Amygdala (tissue), 56 donors: Measurements from ENCODE around the gene MT2A.

Source experiments
- DNase-seq, 56 donors: peaks; one replicate each; lab custom pipeline; 2025; lab: John Stamatoyannopoulos, UW

Gene MT2A

GRCh38 chr16:56634715-56635440, 26.5 kb downstream of the MT2A start:
- no peak for DNase-seq

DNA sequence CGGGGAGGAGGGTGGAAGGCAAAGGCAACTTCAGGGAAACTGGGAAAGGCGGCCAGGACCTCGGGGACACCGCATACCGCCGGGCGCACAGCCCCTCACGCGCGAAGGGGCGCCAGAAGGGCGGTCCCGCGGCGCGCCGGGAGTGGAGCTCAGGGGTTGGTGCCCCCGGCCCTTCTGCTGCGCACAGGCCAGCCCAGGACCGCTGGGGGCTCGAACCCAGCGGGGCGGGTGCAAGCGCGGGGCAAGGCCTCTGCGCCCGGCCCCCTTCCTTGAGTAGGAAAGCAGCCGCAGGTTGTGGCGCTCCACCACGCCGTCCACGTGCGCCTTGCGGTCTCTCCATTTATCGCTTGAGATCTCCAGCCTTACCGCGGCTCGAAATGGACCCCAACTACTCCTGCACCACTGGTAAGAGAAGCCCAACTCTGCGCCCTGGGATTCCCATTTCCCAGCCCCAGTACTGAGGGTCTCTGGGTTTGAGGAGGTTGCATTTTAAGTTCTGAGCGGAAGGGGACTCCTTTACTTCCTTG, 27.1 kb downstream of the MT2A start:
- no peak for DNase-seq

GRCh38 chr16:56636616-56637413, 28.4 kb downstream of the MT2A start:
- no peak for DNase-seq

- DNase-seq = peak in 27 of 56 donors; percentile 6 to 65 (median 30)
Observed at GRCh38 chr16:56637814-56638750, 29.7 kb downstream of the MT2A start, which contains the start of gene MT1A. Gene MT1A, plus strand, starts transcription at chr16:56638666. Its CDS starts 73 bp downstream, at chr16:56638739.

- no peak for DNase-seq
Observed at GRCh38 chr16:56639045-56639444, 30.7 kb downstream of the MT2A start.

GRCh38 chr16:56640076-56640475, 31.7 kb downstream of the MT2A start:
- DNase-seq = no peak

- DNase-seq = no peak
Observed at GRCh38 chr16:56641166-56641565, 32.8 kb downstream of the MT2A start.

GRCh38 chr16:56643080-56643778, 34.8 kb downstream of the MT2A start:
- DNase-seq = peak in 4 of 56 donors; percentile 20 to 31 (median 24)

DNA sequence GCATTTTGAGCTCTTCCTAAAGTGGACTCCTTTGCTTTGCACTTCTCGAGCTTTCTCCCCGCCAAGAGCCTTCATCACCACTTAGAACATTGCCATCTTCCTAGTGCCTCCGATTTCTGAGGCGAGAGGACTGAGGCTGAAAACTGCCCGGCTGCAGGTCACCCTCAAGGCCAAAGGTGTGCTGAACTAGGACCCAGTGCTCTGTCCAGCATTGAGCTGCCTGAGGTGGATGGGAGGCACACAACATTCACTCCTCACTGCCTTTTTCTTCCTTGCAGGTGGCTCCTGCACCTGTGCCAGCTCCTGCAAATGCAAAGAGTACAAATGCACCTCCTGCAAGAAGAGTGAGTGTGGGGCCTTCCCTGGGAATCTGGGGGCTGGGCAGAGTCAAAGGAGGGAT, 35.4 kb downstream of the MT2A start:
- no peak for DNase-seq

- DNase-seq = no peak
Observed at GRCh38 chr16:56645311-56645710, 36.9 kb downstream of the MT2A start.

- no peak for DNase-seq
Observed at GRCh38 chr16:56645838-56646237, 37.5 kb downstream of the MT2A start.

DNA sequence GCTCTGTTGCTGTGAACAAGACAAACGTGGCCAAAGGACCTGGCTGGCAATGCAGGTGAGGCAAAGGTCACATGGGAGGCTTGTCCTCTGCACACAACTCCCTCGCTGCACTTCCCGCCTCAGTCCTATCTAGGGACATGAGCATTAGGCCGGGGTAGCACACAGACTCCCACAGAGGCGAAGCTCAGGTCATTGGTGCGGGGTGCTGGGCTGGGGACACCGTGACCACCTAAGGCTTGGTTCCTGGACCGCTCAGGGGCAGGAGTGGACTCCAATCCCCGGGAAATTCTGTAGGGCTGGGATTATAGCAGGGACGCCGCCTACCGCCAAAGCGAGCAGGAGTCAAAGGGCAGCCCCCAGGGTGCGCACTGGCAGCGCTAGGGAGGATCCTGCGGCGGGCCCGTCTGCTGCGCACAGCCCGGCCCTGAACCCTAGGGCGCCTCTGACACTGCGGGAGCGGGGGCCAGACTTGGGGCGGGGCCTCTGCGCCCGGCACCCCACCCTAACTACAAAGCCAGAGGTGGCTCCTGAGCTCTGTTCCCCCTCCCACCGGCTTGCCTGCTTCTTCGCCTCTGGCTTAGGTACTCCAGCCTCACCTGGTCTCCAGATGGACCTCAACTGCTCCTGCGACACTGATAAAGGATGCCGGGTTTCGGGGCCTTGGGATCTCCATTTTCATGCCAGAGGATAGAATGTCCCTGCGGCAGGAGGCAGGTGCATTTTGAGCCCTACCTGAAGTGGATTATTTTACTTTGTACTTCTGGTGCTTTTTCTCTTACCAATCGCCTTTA, 39.5 kb downstream of the MT2A start:
- DNase-seq = no peak

- no peak for DNase-seq
Observed at GRCh38 chr16:56649271-56649670, 40.9 kb downstream of the MT2A start.

DNA sequence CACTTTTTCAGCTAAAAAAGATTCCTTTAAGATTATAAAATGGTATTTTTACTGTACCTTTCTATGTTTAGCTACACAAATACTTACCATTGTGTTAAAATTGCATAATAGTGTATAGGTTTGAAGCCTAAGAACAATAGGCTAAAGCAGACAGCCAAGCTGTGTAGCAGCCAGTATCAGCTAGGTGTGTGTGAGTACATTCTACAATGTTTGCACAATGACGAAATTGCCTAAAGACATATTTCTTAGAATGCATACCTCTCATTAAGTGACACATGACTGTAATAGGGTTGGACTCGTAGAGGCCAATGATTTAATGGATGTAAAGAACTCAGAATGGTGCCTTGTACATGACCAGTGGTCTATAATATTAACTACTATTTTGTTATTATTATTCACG, 41.4 kb downstream of the MT2A start:
- no peak for DNase-seq

GRCh38 chr16:56651586-56651985, 43.2 kb downstream of the MT2A start, which contains the start of gene MT1B:
Gene MT1B, plus strand, starts transcription at chr16:56651886. Its CDS starts 68 bp downstream, at chr16:56651954.
- no peak for DNase-seq

DNA sequence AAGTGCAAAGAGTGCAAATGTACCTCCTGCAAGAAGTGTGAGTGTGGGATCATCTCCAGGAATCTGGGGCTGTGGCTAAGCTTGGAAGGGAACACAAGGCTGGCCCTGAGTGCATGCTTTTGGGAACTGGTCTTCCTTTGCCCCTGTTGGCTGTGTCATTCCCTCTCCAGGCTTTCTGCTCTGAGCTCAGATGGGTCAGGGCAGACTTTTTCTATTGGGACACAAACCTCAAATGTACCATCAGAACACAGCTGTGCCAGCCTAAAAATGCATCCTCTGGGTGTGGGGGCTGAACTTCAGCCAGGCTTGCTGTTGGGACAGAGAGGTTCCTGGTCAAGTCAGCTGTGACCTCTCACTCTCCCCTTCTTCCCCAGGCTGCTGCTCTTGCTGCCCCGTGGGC, 44.2 kb downstream of the MT2A start:
- no peak for DNase-seq

GRCh38 chr16:56653218-56653617, 44.8 kb downstream of the MT2A start:
- DNase-seq = no peak

DNA sequence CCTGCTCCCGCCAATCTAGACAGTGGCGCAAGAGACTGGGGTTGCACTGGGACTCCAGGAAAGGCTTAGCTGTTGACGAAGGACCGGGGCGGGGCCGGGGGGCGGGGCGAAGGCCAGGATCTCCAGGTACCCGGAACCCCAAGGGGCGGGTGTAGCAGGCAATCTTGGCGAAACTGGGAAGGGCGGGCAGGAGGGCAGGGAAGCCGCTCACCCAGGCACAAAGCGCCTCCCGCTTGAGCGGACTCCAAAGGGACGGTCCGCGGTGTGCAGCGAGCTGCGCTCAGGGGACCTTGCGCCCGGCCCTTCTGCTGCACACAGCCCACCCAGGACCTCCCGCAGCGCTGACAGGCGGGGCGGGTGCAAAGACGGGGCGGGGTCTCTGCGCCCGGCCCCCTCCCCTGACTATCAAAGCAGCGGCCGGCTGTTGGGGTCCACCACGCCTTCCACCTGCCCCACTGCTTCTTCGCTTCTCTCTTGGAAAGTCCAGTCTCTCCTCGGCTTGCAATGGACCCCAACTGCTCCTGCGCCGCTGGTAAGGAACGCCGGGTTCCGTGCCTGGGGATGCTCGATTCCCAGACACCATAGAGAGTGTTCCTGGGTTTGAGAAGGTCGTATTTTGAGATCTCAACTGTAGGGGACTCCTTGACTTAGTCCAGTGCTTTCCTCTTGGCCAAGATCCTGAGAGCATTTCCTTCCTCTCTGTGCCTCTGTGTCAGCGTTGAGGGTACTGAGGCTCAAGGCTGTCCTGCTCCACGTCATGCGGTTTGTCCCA, 49.4 kb downstream of the MT2A start, which contains the start of gene MT1F:
MT1F (plus strand) TSS at position 405 of the 772 bp plus-strand sequence; CDS start at position 505, 100 bp downstream.
- DNase-seq = peak in 27 of 56 donors; percentile 8 to 79 (median 33)
